Stimulated activated CD4-positive, alpha-beta T cell treated with anti-CD3 and anti-CD28 coated beads, Interleukin-1b, Interleukin-23, amount 100 ng/mL, for 4 hours (primary cell): Measurements from ENCODE around the gene SREBF1.

Source experiments
- DNase-seq, 2 donors: peaks; one replicate each; pipeline ENCODE4 v3.0.0-alpha.2; 2020; ENCODE audit warnings: low read depth in 2 of 2

SREBF1 gene

GRCh38 chr17:17795946-17796786, 40.6 kb downstream of the SREBF1 start:
- no peak for DNase-seq

- DNase-seq, result no peak
Measured at GRCh38 chr17:17795296-17795695, 41.5 kb downstream of the SREBF1 start.

GRCh38 chr17:17794382-17794781, 42.4 kb downstream of the SREBF1 start:
- no peak for DNase-seq

- DNase-seq, result no peak
Measured at GRCh38 chr17:17793378-17794214, 43.2 kb downstream of the SREBF1 start.

- no peak for DNase-seq
Measured at GRCh38 chr17:17792551-17793377, 44.0 kb downstream of the SREBF1 start.

- DNase-seq, result no peak
Measured at GRCh38 chr17:17792037-17792550, 44.7 kb downstream of the SREBF1 start.

GRCh38 chr17:17790637-17791464, 45.9 kb downstream of the SREBF1 start:
- no peak for DNase-seq

GRCh38 chr17:17789828-17790636, 46.8 kb downstream of the SREBF1 start:
- DNase-seq, result no peak

- no peak for DNase-seq
Measured at GRCh38 chr17:17789410-17789809, 47.4 kb downstream of the SREBF1 start.

- DNase-seq, result no peak
Measured at GRCh38 chr17:17788967-17789366, 47.8 kb downstream of the SREBF1 start.

GRCh38 chr17:17787568-17787967, 49.2 kb downstream of the SREBF1 start:
- DNase-seq, result no peak

GRCh38 chr17:17786998-17787397, 49.8 kb downstream of the SREBF1 start:
- DNase-seq, result no peak

- DNase-seq, result no peak
Measured at GRCh38 chr17:17785407-17785806, 51.4 kb downstream of the SREBF1 start.

GRCh38 chr17:17784657-17785267, 52.0 kb downstream of the SREBF1 start:
- no peak for DNase-seq

- DNase-seq, result no peak
Measured at GRCh38 chr17:17783825-17784656, 52.7 kb downstream of the SREBF1 start.

GRCh38 chr17:17783116-17783824, 53.5 kb downstream of the SREBF1 start:
- peak; percentile 42 to 43 for DNase-seq

- no peak for DNase-seq
Measured at GRCh38 chr17:17782523-17783115, 54.2 kb downstream of the SREBF1 start.
